ENCODE data around the gene GFOD2.

The GFOD2 gene

GRCh38 chr16:67652578-67653127 lies 66.5 kb downstream of the GFOD2 start:
- no peak for DNase-seq (ENCODE audit: low read depth)
- no peak overlapping the region for H3K4me3 ChIP-seq (ENCODE audit: low read depth, low read length)
- TF ChIP-seq CTCF (IDR thresholded peaks at IDR 0.05; ENCODE audit: insufficient read depth, low read depth, low read length, missing control alignments): no peak

- TF ChIP-seq CTCF (IDR thresholded peaks at IDR 0.05; ENCODE audit: insufficient read depth, low read depth, low read length, missing control alignments): no peak
- DNase-seq (ENCODE audit: low read depth): no peak
These were observed 67.3 kb downstream of the GFOD2 start for GRCh38 chr16:67651847-67652246.

DNA sequence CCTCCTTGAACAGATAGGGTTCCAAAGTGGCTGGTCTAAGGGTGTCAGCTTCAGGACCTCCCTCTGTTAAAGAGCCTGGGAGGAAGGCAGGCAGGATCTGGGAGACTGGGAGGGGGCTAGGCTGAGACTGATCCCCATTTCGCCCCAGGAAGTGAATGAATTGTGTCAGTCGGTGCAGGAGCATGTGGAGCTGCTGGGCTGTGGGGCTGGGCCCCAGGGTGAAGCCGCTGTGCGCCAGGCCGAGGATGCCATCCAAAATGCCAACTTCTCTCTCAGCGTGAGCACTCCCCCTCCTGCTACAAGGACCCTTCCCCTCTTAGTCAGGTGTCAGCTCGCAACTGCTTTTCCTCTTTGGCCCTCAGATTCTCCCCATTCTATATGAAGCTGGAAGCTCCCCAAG lies 68.1 kb downstream of the GFOD2 start:
- TF ChIP-seq CTCF (IDR thresholded peaks at IDR 0.05; ENCODE audit: insufficient read depth, low read depth, low read length, missing control alignments): no peak
- DNase-seq (ENCODE audit: low read depth): no peak
- H3K4me3 ChIP-seq (ENCODE audit: low read depth, low read length): no peak overlapping the region

More at GRCh38 chr16:67651847-67652246, 67.3 kb downstream of the GFOD2 start:
- no peak overlapping the region for H3K4me3 ChIP-seq (ENCODE audit: low read depth, low read length)

DNA sequence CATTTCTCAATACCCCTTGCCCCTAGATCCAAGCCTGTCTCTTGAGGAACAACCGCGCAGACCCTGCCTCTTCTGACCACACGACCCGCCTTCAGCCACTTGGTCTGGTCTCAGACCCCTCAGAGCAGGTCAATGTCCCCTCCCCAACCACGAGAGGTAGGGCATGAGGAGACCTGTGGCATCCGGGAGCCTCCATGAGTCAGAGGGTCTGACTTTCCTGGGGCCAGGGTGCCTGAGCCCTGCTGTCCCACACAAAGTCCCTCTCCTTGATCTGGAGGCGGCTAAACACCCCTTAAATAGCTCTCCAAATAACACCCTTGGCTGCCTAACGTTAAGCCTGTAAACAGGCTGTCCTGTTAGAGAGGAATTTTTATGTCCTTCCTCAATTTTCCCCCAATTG lies 69.1 kb downstream of the GFOD2 start:
- no peak for DNase-seq (ENCODE audit: low read depth)
- TF ChIP-seq CTCF (IDR thresholded peaks at IDR 0.05; ENCODE audit: insufficient read depth, low read depth, low read length, missing control alignments): no peak
- H3K4me3 ChIP-seq (ENCODE audit: low read depth, low read length): no peak overlapping the region

GRCh38 chr16:67649494-67649931 lies 69.6 kb downstream of the GFOD2 start:
- no peak overlapping the region for H3K4me3 ChIP-seq (ENCODE audit: low read depth, low read length)
- DNase-seq (ENCODE audit: low read depth): no peak
- TF ChIP-seq CTCF (IDR thresholded peaks at IDR 0.05; ENCODE audit: insufficient read depth, low read depth, low read length, missing control alignments): no peak

DNA sequence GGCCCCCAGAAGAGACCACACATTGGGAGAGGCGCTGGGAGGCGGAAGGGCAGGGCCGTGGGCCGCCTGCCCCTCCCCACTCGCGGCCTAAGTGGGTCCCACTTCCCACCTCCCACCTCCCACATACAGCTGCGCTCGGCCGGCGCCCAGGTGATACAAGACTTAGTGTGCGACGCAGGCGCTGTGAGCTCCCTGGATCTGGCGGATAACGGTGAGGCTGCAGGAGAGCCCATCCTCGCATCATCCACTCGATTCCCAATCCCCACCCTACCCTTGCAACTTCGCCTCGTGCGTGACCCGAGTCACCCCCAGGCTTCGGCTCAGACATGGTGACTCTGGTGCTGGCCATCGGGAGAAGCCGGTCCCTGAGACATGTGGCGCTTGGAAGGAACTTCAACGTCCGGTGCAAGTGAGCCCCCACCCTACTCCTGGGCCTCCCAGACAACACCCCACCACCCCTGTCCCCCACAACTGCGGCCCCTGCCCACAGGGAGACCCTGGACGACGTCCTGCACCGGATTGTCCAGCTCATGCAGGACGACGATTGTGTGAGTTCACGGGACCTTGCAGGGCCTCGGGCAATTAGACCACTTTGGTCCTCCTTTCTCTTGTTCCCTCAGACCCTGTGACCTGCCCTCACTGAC lies 70.2 kb downstream of the GFOD2 start:
- no peak for DNase-seq (ENCODE audit: low read depth)
- H3K4me3 ChIP-seq (ENCODE audit: low read depth, low read length): no peak overlapping the region
- TF ChIP-seq CTCF (IDR thresholded peaks at IDR 0.05; ENCODE audit: insufficient read depth, low read depth, low read length, missing control alignments): no peak

All from GM12865 (cell line).